Forelimb muscle (tissue), 1 donor: ENCODE results near the gene GORAB. TPM values are rescaled to one million over a fixed set of nuclear protein-coding genes. Genes with fewer than 3 reads are reported as not detected.

ENCODE experiments used
- DNase-seq: peaks from one replicate; pipeline ENCODE4 v3.0.0-alpha.2; 2013; ENCODE audit warnings: low read depth
- polyA plus RNA-seq: library from polyadenylated mRNA; unstranded; fragments of 120-200 nt; gene quantifications from one replicate; pipeline ENCODE4 v1.2.1, GENCODE V29; 2013; ENCODE audit not compliant: insufficient read length

GORAB gene
- polyA plus RNA-seq, 1 donor = 18.4 TPM

DNA sequence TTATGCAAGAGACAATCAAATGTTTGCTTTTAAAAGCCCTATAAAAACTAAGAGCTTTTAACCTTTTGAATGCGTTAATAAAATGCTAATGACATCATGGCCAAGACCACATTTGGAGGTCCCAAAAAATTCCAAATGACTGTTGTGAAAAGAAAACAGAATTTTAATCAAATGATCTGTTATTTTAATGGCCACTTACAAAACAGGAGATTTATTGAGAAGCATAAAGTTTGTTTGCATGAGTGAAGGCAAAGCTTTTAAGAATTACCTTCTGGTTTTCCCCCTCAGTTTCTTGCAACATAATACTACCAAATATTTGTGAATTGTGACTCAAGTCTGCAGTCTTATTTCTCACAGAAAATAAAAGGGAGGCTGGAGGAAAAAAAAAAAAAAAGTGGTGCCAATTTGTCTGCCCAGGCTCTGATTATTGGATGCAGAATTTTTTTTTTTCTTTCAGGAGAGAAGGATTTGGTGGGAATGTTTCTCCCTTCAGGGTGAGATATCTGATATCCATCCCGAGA is 60.7 kb downstream of the GORAB start:
- no peak for DNase-seq

DNA sequence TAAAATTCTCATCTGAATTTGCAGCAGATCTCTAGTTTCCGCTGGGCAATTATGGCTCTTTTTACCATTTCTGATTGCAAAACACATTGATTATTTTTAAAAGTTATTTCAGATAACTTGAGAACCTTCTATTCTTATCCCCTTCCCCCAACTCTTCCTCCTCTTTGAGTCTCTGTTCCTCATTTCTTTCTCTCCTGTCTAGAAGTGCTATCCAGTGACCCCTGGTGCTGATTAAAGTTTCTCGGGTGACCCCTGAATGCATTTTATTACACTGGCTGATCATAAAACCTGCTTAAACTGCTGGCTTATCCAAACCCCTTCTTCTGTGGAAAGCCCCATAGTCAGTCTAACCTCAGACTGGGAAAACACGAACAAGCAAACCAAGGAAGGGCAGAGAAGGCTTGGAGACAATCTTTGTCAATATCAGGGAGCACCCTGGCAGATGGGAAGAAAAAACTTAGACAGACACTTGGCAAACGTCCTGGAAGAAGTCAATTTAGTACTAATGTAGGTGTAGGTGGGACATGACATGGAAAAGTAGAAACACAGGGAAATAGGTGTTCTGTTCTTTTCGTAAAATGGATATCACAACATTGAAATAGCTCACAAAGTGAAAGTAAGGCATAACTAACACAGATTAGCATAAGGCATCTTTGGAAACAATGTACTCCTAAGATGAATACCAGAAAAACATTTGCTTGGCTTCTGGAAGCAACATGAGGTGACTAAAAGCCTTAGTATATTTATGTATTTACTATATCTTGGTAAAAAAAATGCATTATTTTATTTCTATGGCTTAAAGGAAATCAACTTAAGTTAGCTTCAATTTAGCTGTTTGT is 61.4 kb downstream of the GORAB start:
- DNase-seq = no peak

DNA sequence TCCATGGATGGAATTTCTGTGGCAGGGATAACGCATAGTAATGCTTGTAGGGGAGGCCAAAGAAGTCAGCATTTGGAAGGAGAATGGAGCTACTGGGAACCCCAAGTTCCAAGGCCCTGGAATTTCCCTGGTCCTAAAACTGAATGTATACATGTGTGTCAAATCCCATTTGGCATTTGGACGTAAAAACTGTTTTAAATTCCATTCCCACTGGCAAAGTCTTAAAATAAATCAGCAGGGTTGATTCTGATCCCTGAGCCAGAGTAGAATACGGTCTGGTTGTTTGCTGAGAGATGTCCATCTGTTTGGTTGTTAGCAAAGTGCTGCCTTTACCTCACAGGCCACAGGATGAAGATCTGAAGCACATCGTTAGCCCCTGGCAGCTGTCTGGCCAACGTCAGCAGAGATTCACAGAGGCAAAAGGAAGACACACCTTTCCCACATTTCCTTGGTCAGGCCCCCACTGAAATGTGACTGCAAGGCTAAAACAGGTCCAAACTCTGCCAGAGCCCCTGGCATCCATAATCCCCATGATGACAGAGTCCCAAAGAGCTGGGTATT is 62.2 kb downstream of the GORAB start:
- no peak for DNase-seq

DNA sequence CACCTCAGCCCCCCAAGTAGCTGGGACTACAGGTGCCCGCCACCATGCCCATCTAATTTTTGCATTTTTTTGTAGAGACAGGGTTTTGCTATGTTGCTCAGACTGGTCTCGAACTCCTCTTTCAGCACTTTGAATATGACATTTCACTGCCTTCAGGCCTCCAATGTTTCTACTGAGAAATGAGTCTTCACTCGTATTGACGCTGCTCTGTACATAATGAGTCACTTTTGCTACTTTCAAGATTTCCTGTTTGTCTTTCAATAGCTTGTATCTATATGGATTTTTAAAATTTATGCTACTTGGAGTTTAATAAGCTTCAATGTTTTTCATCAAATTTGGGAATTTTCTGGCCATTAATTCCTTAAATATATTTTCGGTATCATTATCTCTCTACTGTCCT is 64.7 kb downstream of the GORAB start:
- DNase-seq = no peak

DNA sequence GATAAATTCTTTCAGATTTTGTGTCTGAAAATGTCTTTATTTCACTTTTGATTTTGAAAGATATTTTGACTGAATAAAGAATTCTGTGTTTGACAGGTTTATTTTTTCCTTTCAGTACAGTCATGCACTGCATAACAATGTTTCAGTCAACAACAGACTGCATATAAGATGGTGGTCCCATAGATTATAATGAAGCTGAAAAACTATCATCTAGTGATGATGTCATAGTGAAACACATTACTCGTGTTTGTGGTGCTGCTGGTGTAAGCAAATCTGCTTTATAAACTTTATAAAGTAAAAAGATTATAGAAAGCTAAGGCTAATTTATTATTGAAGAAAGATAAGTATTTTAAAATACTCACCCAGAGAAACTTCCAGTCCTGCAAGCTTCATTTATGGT is 66.7 kb downstream of the GORAB start:
- DNase-seq = no peak

DNA sequence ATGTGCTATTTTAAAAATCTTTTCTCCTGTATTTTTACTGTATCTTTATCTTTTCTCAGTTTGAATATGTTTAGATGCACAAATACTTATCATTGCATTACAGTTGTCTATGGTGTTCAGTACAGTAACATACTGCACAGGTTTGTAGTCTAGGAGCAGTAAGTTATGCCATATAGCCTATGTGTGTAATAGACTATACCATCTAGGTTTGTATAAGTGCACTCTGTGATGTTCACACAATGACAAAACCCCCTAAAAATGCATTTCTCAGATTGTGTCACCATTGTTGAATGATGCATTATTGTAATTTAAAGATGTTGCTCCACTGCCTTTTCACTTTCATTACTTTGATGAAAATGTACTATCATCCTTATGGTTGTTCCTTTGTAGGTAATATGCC is 67.1 kb downstream of the GORAB start:
- DNase-seq = no peak

DNA sequence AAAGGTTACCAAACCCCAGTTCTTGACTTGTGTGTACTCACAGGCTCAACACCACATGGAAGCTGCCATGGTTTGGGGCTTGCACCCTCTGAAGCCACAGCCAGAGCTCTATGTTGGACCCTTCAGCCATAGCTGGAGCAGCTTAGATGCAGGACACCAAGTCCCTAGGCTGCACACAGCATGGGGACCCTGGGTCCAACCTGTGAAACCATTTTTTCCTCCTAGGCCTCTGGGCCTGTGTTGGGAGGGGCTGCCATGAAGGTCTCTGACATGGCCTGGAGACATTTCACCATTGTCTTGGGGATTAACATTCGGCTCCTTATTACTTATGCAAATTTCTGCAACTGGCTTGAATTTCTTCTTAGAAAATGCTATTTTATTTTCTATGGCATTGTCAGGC is 69.9 kb downstream of the GORAB start:
- no peak for DNase-seq

Other genes starting within 250 kb of the GORAB start
- 167 TPM for gene PRRX1, start 132.0 kb downstream of the GORAB start, polyA plus RNA-seq